HepG2 (cell line): ENCODE data around the gene CDH22. TPM values are rescaled to one million over a fixed set of nuclear protein-coding genes. Genes with fewer than 3 reads are reported as not detected.

ENCODE experiments used
- ATAC-seq: fragments of 200-7000 bp; cut with Tn5 transposase; 3 replicates; pipeline ENCODE4 v1.9.1; 2020; ENCODE audit warnings: mild to moderate bottlenecking, moderate library complexity
- BruUV-seq: library from RNA; stranded (reverse); fragments of 400-500 nt; replicated peaks from 2 replicates; lab custom pipeline; 2021; lab: Mats Ljungman, UMichigan
- CTCF ChIA-PET: fragments of 300-600 bp; formaldehyde crosslinking; extraction: SDS; loops from one replicate; lab custom pipeline; 2021; ENCODE audit warnings: low total read pairs, inconsistent platforms, low intra/inter-chr PET ratio; lab: Yijun Ruan, JAX
- POLR2A ChIA-PET: fragments of 350-600 bp; sonication (Branson Sonifier 250); formaldehyde crosslinking; loops from one replicate; lab custom pipeline; 2020; ENCODE audit warnings: antibody characterized with exemption, inconsistent platforms; lab: Yijun Ruan, JAX
- DNase-seq: peaks from one replicate; pipeline ENCODE4 v3.0.0-alpha.2; 2015; ENCODE audit warnings: low spot score
- FAIRE-seq: peaks from 3 replicates; lab custom pipeline; 2011; peaks lifted over from hg19 to GRCh38; lab: Jason Lieb, UNC
- H2AFZ ChIP-seq: one replicate; pipeline ENCODE4 v1.6.1; 2011; ENCODE audit warnings: low read length, inconsistent platforms
- H3K27ac ChIP-seq: fragments of 300-600 bp; 3 replicates; pipeline ENCODE4 v1.8.0; 2011; ENCODE audit warnings: mixed run types, mild to moderate bottlenecking, mixed read lengths, low read length, inconsistent platforms; ENCODE audit not compliant: insufficient read depth; ENCODE audit errors: extremely low read length
- H3K27me3 ChIP-seq, 2 experiments: fragments of 200-600 bp in 1 of 2; 2 replicates in 1 of 2; 3 replicates in 1 of 2; pipeline versions ENCODE4 v1.6.0 to v1.8.0; 2011; ENCODE audit warnings: low read length in 2 of 2, mild to moderate bottlenecking in 2 of 2, moderate library complexity in 2 of 2, inconsistent platforms in 1 of 2; ENCODE audit not compliant: insufficient read depth in 2 of 2, control insufficient read depth in 1 of 2
- H3K36me3 ChIP-seq, 2 experiments: fragments of 200-600 bp in 1 of 2; replicated peaks in 1 of 2; 2 replicates in 1 of 2; 3 replicates in 1 of 2; pipeline versions ENCODE4 v1.5.1 to v1.8.0; 2011; ENCODE audit warnings: low read length in 2 of 2, inconsistent platforms in 1 of 2; ENCODE audit not compliant: insufficient read depth in 2 of 2, control insufficient read depth in 1 of 2
- H3K4me1 ChIP-seq: 2 replicates; pipeline ENCODE4 v1.5.1; 2012; ENCODE audit warnings: low read length, inconsistent platforms; ENCODE audit not compliant: insufficient read depth
- H3K4me2 ChIP-seq: 2 replicates; pipeline ENCODE4 v1.6.0; 2011; ENCODE audit warnings: low read depth, low read length, inconsistent platforms
- H3K4me3 ChIP-seq, 3 experiments: fragments of 200-600 bp in 1 of 3; sonication (generic), shearing (Covaris generic) in 1 of 3; replicated peaks in 1 of 3; 2 replicates each; pipeline ENCODE4 v1.5.1; 2011 to 2016; ENCODE audit warnings: low read length in 3 of 3, inconsistent platforms in 2 of 3, low read depth in 2 of 3, mild to moderate bottlenecking in 2 of 3, control low read depth in 1 of 3, mixed read lengths in 1 of 3; ENCODE audit not compliant: insufficient read depth in 1 of 3
- H3K79me2 ChIP-seq: one replicate; pipeline ENCODE4 v1.6.1; 2011; ENCODE audit warnings: low read length, inconsistent platforms; ENCODE audit not compliant: insufficient read depth
- H3K9ac ChIP-seq: 2 replicates; pipeline ENCODE4 v1.6.0; 2011; ENCODE audit warnings: mild to moderate bottlenecking, low read depth, low read length, inconsistent platforms; ENCODE audit not compliant: insufficient read depth
- H3K9me3 ChIP-seq: 2 replicates; pipeline ENCODE4 v1.5.1; 2012; ENCODE audit warnings: mild to moderate bottlenecking, low read length
- H4K20me1 ChIP-seq: 2 replicates; pipeline ENCODE4 v1.6.0; 2011; ENCODE audit warnings: inconsistent platforms, mild to moderate bottlenecking, low read length, moderate library complexity; ENCODE audit not compliant: insufficient read depth
- POGZ ChIP-seq: sonication (generic); formaldehyde crosslinking; IDR thresholded peaks from 2 replicates; pipeline ENCODE4 v1.4.0; 2020; ENCODE audit warnings: mild to moderate bottlenecking, missing genetic modification reagents
- ZFP62 ChIP-seq: sonication (generic); formaldehyde crosslinking; IDR thresholded peaks from 2 replicates; pipeline ENCODE4 v1.4.0; 2020; ENCODE audit warnings: missing genetic modification reagents
- ZNF460 ChIP-seq: sonication (generic); formaldehyde crosslinking; IDR thresholded peaks from 2 replicates; pipeline ENCODE4 v1.5.1; 2020; ENCODE audit warnings: missing genetic modification reagents, mild to moderate bottlenecking, borderline replicate concordance
- ZNF768 ChIP-seq: sonication (generic); formaldehyde crosslinking; IDR thresholded peaks from 2 replicates; pipeline ENCODE4 v1.4.0; 2020; ENCODE audit warnings: missing genetic modification reagents
- WGBS: methylation state at CpG from one replicate; pipeline ENCODE4 v1.1.6; 2017; ENCODE audit warnings: low lambda C conversion rate; 5-methylcytosine and 5-hydroxymethylcytosine counted together
- in situ Hi-C: cut with HindIII; loops from 2 replicates; pipeline ENCODE4 v1.10.0; 2017; ENCODE audit warnings: low pct_unique_long_range_greater_than_20kb; ENCODE audit not compliant: extremely low pct_ligation_motif_present
- intact Hi-C: fragments of 100-400 bp; cut with micrococcal nuclease; formaldehyde crosslinking; loops from one replicate; pipeline ENCODE4 v1.10.0; 2022; ENCODE audit not compliant: unreplicated experiment
- polyA plus RNA-seq, 8 experiments: library from polyadenylated mRNA; depleted of rRNA in 3 of 8; stranded (reverse) in 7 of 8; unstranded in 1 of 8; fragments of >200 nt; fragmentation: Illumina TruSeq in 4 of 8; extraction: Trizol in 4 of 8; gene quantifications; 2 replicates each; pipeline versions ENCODE4 v1.2.1 to v1.2.3, GENCODE V29; 2011 to 2016; ENCODE audit warnings: low read depth in 4 of 8, missing spikeins in 1 of 8, mixed read lengths in 1 of 8; ENCODE audit not compliant: insufficient read depth in 1 of 8
- total RNA-seq, 5 experiments: library from RNA; depleted of rRNA; stranded (reverse); fragments of >200 nt; fragmentation: Illumina TruSeq; extraction: Trizol; gene quantifications; 2 replicates each; pipeline ENCODE4 v1.2.3, GENCODE V29; 2016; ENCODE audit warnings: low read depth in 1 of 5
- TF ChIP-seq, protein P1 (sequence below): sonication (generic); formaldehyde crosslinking; IDR thresholded peaks from 2 replicates; pipeline ENCODE4 v1.4.0; 2020; ENCODE audit warnings: missing genetic modification reagents

Gene CDH22
- total and polyA plus RNA-seq, 2 of the 13 experiments (the other 11 are each of a cell fraction or from before 2014, with no cell fraction given): not detected

GRCh38 chr20:46157076-46157592, 151.2 kb downstream of the CDH22 start (continued):
- TF ChIP-seq, protein P1, sequence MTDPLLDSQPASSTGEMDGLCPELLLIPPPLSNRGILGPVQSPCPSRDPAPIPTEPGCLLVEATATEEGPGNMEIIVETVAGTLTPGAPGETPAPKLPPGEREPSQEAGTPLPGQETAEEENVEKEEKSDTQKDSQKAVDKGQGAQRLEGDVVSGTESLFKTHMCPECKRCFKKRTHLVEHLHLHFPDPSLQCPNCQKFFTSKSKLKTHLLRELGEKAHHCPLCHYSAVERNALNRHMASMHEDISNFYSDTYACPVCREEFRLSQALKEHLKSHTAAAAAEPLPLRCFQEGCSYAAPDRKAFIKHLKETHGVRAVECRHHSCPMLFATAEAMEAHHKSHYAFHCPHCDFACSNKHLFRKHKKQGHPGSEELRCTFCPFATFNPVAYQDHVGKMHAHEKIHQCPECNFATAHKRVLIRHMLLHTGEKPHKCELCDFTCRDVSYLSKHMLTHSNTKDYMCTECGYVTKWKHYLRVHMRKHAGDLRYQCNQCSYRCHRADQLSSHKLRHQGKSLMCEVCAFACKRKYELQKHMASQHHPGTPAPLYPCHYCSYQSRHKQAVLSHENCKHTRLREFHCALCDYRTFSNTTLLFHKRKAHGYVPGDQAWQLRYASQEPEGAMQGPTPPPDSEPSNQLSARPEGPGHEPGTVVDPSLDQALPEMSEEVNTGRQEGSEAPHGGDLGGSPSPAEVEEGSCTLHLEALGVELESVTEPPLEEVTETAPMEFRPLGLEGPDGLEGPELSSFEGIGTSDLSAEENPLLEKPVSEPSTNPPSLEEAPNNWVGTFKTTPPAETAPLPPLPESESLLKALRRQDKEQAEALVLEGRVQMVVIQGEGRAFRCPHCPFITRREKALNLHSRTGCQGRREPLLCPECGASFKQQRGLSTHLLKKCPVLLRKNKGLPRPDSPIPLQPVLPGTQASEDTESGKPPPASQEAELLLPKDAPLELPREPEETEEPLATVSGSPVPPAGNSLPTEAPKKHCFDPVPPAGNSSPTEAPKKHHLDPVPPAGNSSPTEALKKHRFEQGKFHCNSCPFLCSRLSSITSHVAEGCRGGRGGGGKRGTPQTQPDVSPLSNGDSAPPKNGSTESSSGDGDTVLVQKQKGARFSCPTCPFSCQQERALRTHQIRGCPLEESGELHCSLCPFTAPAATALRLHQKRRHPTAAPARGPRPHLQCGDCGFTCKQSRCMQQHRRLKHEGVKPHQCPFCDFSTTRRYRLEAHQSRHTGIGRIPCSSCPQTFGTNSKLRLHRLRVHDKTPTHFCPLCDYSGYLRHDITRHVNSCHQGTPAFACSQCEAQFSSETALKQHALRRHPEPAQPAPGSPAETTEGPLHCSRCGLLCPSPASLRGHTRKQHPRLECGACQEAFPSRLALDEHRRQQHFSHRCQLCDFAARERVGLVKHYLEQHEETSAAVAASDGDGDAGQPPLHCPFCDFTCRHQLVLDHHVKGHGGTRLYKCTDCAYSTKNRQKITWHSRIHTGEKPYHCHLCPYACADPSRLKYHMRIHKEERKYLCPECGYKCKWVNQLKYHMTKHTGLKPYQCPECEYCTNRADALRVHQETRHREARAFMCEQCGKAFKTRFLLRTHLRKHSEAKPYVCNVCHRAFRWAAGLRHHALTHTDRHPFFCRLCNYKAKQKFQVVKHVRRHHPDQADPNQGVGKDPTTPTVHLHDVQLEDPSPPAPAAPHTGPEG (CRISPR knock-in tag): no peak
- TF ChIP-seq ZNF768 (CRISPR knock-in tag): peak; percentile 79; the same call in 1 of the 2 replicates

- Histone ChIP-seq H3K4me1 (peaks cover 9% of the 10 kb centered on the region; the same call in 1 of the 2 replicates), H3K27me3 (peaks cover 4 to 50% of the 10 kb centered on the region in 2 experiments; a peak in 4 of 5 replicates), H3K4me2 (no peak overlapping the region), H2AFZ (no peak overlapping the region), H3K27ac (no peak overlapping the region), H3K9me3 (no peaks in the 10 kb centered on the region), H3K79me2 (no peaks in the 10 kb centered on the region), H3K4me3 (no peak overlapping the region), H3K9ac (no peak overlapping the region), H3K36me3 (no peaks in the 10 kb centered on the region), H4K20me1 (peaks cover 3% of the 10 kb centered on the region; the same call in 1 of the 2 replicates)
- ChIA-PET POLR2A (no interaction called here), CTCF (no interaction called here)
- no peak for ATAC-seq
- BruUV-seq: no TSS peak
- no peak for DNase-seq
- no peak for FAIRE-seq
- WGBS: 11% methylated on average over 8 of the region's 8 CpGs
- TF ChIP-seq POGZ: no peak
- TF ChIP-seq ZNF460 (CRISPR knock-in tag): peak; percentile 18; the same call in 1 of the 2 replicates
- TF ChIP-seq ZFP62 (CRISPR knock-in tag): no peak
- intact Hi-C loops (no loop called here), in situ Hi-C loops (no loop called here)
Measured at GRCh38 chr20:46156065-46156464, 152.2 kb downstream of the CDH22 start.
